BLaER1 (cell line): ENCODE measurements around the gene DPP10.

Source experiments
- H3K27ac ChIP-seq: shearing (Covaris generic); formaldehyde crosslinking; 2 replicates; pipeline ENCODE4 v1.8.1; 2022
- H3K27me3 ChIP-seq: shearing (Covaris generic); formaldehyde crosslinking; 2 replicates; pipeline ENCODE4 v1.8.1; 2022
- H3K36me3 ChIP-seq: shearing (Covaris generic); formaldehyde crosslinking; 2 replicates; pipeline ENCODE4 v1.8.1; 2022
- H3K4me1 ChIP-seq: shearing (Covaris generic); formaldehyde crosslinking; 2 replicates; pipeline ENCODE4 v1.8.1; 2022
- H3K4me2 ChIP-seq: shearing (Covaris generic); formaldehyde crosslinking; 2 replicates; pipeline ENCODE4 v1.8.1; 2022
- H3K4me3 ChIP-seq: shearing (Covaris generic); formaldehyde crosslinking; 2 replicates; pipeline ENCODE4 v1.8.1; 2022
- H3K9ac ChIP-seq: shearing (Covaris generic); formaldehyde crosslinking; 2 replicates; pipeline ENCODE4 v1.8.1; 2022
- H3K9me3 ChIP-seq: shearing (Covaris generic); formaldehyde crosslinking; 2 replicates; pipeline ENCODE4 v1.8.1; 2022
- H4K20me1 ChIP-seq: shearing (Covaris generic); formaldehyde crosslinking; 2 replicates; pipeline ENCODE4 v1.8.1; 2022
- Cebpa-rat ChIP-seq: shearing (Covaris generic); IDR thresholded peaks from 2 replicates; pipeline ENCODE4 v1.8.1; 2022

The DPP10 gene

DNA sequence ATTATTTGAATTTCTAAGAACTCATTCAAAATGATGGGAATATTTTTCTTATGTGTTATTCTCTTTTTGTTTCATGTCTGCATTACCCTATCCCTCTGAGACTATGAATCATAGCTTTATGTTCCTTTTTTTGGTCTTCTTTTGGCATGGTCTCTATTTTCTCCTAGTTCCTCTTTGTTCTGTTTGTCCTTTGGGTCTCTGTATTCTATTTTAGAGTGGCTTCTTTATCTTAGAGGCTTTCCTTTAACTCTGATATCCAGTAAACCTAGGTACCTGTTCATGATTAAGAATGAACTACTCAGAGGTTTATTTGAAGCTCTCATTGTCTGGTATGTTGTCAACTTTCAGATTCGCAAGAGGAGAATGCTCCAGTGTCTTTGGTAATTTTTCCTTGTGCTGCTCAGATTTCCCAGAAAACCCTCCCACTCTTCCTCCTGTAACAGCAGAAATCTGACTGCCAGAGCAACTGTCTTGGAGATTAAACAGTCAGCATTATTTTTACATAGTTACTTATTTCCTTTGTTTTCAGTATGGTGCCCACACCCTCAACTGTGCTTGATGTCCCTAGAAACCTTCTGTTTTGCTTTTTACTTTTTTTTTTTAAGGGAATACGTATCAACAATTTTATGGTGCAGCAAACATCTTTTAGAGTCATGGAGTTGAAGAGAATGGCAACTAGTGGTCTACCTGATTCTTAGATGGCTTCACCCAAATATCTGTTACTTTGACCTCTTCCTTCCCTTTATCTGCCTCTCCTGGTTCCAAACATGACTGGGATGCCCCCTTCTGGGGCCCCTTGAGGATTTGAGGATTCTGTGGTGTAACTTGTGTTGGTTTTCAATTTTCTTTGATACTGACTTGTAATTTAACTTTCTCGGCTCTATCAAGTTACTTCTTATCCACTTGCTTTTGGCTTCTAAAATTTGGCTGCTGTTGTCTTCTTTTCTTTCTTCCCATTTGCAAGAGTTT is 92.0 kb downstream of the DPP10 start:
- Histone ChIP-seq H3K4me1 (peaks cover 21% of the 10 kb centered on the region), H3K27me3 (no peaks in the 10 kb centered on the region), H3K36me3 (no peaks in the 10 kb centered on the region), H3K4me3 (no peak overlapping the region), H3K9ac (no peak overlapping the region), H3K9me3 (no peaks in the 10 kb centered on the region), H3K27ac (no peak overlapping the region), H4K20me1 (no peaks in the 10 kb centered on the region), H3K4me2 (peak overlapping the region; percentile 53)
- TF ChIP-seq Cebpa-rat: no peak

DNA sequence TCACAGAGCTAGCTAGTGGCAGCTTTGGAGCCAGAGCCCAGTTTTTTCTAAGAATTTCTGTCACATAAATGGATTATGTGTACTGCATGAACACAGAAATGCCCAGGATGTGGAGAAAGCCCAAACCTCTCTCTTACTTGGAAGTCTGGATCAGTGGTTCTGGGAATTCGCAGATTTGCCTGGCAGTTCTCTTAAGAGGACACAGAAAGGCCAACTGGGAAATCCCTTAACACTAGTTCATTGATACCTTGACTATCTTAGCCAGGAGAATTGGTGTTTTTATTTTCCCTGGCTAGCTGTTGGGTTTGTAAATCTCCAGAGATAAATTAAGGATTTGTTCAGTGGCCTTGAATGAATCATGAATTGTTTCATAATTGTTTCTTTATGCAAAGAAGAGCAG is 95.3 kb downstream of the DPP10 start:
- Histone ChIP-seq H3K9ac (no peak overlapping the region), H3K4me3 (no peak overlapping the region), H3K4me2 (no peak overlapping the region), H3K27me3 (no peaks in the 10 kb centered on the region), H3K4me1 (peaks cover 21% of the 10 kb centered on the region), H3K9me3 (no peaks in the 10 kb centered on the region), H4K20me1 (no peaks in the 10 kb centered on the region), H3K36me3 (no peaks in the 10 kb centered on the region), H3K27ac (no peak overlapping the region)
- no peak for TF ChIP-seq Cebpa-rat

DNA sequence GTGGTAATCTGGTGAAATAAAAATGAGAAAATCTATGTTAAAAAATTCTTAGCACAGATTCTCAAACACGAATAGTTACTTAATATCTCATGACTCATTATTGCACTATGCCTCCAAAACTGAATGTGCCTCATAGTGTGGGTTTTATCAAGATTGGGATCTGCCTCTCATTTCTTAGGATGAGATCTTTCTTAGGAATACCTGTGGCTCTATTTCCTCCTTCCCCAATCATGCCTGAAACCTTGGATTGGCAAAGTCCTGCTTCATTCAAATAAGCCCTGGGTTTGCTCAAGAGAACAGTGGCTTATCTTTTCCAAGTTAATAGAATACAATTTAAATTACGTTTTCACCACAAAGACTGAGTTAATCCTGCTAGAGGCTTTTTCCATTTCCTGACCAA is 100.3 kb downstream of the DPP10 start:
- H4K20me1 ChIP-seq: no peaks in the 10 kb centered on the region
- no peak overlapping the region for H3K4me2 ChIP-seq
- H3K4me3 ChIP-seq: no peak overlapping the region
- no peaks in the 10 kb centered on the region for H3K36me3 ChIP-seq
- no peaks in the 10 kb centered on the region for H3K9me3 ChIP-seq
- H3K27ac ChIP-seq: no peak overlapping the region
- peaks cover 15% of the 10 kb centered on the region for H3K4me1 ChIP-seq
- H3K9ac ChIP-seq: no peak overlapping the region
- H3K27me3 ChIP-seq: no peaks in the 10 kb centered on the region
- no peak for TF ChIP-seq Cebpa-rat

DNA sequence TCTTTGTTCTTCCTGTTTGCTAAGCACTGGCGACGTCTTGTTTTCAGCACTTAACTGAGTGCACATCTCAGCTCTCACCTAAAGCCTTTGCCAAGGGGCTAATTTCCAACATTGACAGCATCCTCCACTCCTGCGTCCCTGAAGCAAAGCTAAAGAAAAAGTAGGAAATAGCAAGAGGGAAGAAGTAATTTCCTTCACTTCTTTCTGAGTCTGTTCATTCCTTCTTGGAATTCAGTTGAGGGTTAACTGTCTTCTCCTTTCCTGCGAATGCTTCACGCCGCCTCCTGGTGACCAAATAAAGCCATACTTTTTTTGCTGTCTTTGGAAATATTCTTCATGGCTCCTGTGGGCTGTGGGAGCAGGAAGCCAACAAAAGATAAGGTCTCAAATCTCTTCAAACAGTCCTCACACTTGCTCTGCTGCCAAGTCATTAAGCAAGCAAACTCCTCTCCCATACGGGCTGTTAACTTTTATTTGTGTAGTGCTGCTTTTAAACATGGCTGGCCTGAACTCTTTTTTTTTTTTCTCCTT is 100.9 kb downstream of the DPP10 start:
- no peaks in the 10 kb centered on the region for H4K20me1 ChIP-seq
- no peak overlapping the region for H3K9ac ChIP-seq
- peaks cover 17% of the 10 kb centered on the region for H3K4me1 ChIP-seq
- no peaks in the 10 kb centered on the region for H3K9me3 ChIP-seq
- no peak overlapping the region for H3K4me2 ChIP-seq
- no peak overlapping the region for H3K27ac ChIP-seq
- H3K27me3 ChIP-seq: no peaks in the 10 kb centered on the region
- H3K4me3 ChIP-seq: no peak overlapping the region
- no peaks in the 10 kb centered on the region for H3K36me3 ChIP-seq
- no peak for TF ChIP-seq Cebpa-rat

DNA sequence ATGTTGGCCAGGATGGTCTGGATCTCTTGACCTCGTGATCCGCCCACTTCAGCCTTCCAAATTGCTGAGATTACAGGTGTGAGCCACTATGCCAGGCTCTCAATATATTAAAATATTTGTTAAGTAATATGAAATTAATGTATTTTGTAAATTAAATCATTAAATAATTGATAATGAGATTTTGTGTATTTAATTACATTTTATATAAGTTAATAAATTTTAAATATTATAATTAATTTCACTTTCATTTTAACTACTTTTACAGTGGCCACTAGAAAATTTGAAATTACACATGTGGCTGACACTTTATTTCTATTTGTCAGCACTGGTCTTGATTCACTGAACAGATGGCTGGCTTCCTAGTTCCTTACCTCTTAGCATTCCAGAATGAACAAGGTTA is 102.6 kb downstream of the DPP10 start:
- Histone ChIP-seq H4K20me1 (no peaks in the 10 kb centered on the region), H3K4me3 (no peak overlapping the region)
- TF ChIP-seq Cebpa-rat: no peak

DNA sequence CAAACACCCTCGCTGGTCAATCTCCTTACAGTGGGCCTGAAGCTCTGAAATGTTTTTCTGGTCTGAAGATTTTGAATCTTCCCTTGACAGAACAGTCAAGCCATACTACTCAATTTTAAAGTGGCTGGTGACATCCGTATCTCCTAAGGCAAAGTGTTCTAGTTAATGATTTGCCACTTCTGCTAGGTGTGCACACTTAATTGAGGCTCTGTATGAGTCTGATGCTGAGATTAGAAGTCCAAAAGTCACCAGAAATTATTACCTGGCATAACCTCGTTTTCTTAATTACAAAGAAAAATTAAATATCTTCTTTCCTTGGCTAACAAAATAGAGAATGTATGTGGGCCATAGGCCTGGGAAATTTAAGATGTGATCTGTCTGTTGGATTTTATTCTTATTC is 104.1 kb downstream of the DPP10 start:
- TF ChIP-seq Cebpa-rat: no peak
- H3K9me3 ChIP-seq: no peaks in the 10 kb centered on the region
- no peaks in the 10 kb centered on the region for H3K36me3 ChIP-seq
- H3K9ac ChIP-seq: no peak overlapping the region
- no peaks in the 10 kb centered on the region for H4K20me1 ChIP-seq
- no peaks in the 10 kb centered on the region for H3K27me3 ChIP-seq
- no peak overlapping the region for H3K27ac ChIP-seq
- peaks cover 33% of the 10 kb centered on the region for H3K4me1 ChIP-seq
- H3K4me2 ChIP-seq: peak overlapping the region; percentile 66
- H3K4me3 ChIP-seq: no peak overlapping the region

More for the DNA sequence above, 102.6 kb downstream of the DPP10 start:
- Histone ChIP-seq H3K36me3 (no peaks in the 10 kb centered on the region), H3K27me3 (no peaks in the 10 kb centered on the region), H3K4me2 (no peak overlapping the region), H3K9me3 (no peaks in the 10 kb centered on the region), H3K9ac (no peak overlapping the region), H3K4me1 (peaks cover 31% of the 10 kb centered on the region), H3K27ac (no peak overlapping the region)

DNA sequence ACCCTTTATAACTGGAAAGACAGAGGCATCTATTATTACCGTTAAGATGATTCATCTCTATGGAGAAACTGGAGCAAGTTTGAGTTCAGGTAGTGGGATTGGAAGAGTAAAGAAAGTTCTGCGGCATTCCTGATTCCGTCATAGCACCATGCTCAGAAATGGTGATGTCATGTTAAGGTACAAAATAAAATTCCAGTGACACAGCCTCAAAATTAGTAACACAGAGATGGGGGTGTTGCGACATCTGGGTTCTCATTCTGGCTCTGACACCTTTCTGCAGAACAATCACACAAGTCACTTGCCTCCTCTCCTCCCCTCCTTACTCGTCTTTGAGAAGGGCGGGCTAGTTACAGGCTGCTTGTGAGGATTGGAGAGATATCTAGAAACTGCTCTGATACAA is 105.7 kb downstream of the DPP10 start:
- H3K9me3 ChIP-seq: no peaks in the 10 kb centered on the region
- H3K4me1 ChIP-seq: peaks cover 33% of the 10 kb centered on the region
- H3K4me3 ChIP-seq: no peak overlapping the region
- H3K27ac ChIP-seq: no peak overlapping the region
- no peaks in the 10 kb centered on the region for H3K36me3 ChIP-seq
- no peaks in the 10 kb centered on the region for H4K20me1 ChIP-seq
- no peaks in the 10 kb centered on the region for H3K27me3 ChIP-seq
- peak; percentile 53; the same call in 1 of the 2 replicates for TF ChIP-seq Cebpa-rat
- H3K9ac ChIP-seq: no peak overlapping the region
- no peak overlapping the region for H3K4me2 ChIP-seq

DNA sequence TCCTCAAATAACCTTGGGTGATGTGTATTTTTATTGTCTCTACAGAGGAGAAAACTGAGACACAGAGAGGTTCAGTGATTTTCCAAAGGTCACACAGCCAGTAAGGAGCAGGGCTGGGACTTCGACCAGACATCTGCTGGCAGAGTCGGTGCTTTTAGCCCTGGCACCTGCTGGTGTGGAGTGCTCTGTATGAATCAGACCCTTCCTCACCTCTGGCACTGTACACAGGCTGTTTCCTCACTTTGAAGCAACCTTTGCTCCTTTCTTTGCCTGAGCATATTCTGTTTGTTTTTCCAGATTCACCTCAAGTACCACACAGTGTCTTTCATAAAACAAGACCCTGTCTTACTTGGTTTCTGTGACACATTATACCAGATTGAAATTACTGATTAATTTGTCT is 107.9 kb downstream of the DPP10 start:
- Histone ChIP-seq H3K27me3 (no peaks in the 10 kb centered on the region), H3K27ac (no peak overlapping the region), H3K4me2 (no peak overlapping the region), H3K36me3 (no peaks in the 10 kb centered on the region), H4K20me1 (no peaks in the 10 kb centered on the region), H3K9me3 (no peaks in the 10 kb centered on the region), H3K4me3 (no peak overlapping the region), H3K4me1 (peaks cover 33% of the 10 kb centered on the region), H3K9ac (no peak overlapping the region)
- TF ChIP-seq Cebpa-rat: no peak

DNA sequence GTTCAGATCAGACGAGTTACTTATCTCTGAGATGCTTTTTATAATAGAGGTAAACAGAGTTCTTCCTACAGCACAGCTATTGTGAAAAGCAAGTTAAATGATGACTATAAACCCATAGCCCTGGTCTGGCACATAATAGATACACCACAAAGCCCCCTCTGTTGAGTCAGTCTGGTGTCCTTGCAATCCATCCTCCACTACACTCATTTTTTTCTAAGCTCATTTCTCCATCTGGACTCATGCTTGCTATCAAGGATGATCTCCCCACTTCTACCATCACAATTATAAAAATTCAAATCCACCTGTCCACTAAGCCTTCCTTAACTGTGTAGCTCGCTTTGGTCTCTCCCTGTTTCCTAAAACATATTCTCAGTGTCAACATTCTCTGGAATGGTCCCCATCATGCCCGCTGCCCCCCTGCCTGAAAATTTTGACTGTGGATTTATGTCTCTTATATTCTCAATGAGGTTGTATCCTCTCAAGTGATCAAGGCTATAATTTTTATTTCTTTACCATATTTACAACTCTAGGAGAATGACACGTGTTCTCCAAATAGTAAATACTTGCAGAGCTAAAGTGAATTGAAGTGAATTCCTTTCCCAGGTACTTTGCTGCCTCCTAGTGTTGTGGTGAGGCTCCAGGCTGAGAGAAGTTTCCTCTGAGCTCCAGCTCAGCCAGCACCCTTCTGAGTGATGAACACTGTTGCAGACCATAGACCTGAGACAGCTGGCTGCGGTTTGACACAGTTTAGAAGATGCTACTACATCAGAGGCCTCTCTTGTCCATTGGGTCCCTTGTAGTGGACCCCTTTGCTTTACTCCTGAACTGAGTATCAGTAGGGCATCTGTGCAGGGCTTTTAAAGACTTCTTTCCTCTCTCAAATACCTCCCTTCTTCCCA is 108.7 kb downstream of the DPP10 start:
- H3K36me3 ChIP-seq: no peaks in the 10 kb centered on the region
- peaks cover 33% of the 10 kb centered on the region for H3K4me1 ChIP-seq
- no peaks in the 10 kb centered on the region for H4K20me1 ChIP-seq
- no peak overlapping the region for H3K4me2 ChIP-seq
- no peak for TF ChIP-seq Cebpa-rat
- H3K27ac ChIP-seq: no peak overlapping the region
- no peaks in the 10 kb centered on the region for H3K9me3 ChIP-seq
- no peaks in the 10 kb centered on the region for H3K27me3 ChIP-seq
- H3K9ac ChIP-seq: no peak overlapping the region
- H3K4me3 ChIP-seq: no peak overlapping the region

DNA sequence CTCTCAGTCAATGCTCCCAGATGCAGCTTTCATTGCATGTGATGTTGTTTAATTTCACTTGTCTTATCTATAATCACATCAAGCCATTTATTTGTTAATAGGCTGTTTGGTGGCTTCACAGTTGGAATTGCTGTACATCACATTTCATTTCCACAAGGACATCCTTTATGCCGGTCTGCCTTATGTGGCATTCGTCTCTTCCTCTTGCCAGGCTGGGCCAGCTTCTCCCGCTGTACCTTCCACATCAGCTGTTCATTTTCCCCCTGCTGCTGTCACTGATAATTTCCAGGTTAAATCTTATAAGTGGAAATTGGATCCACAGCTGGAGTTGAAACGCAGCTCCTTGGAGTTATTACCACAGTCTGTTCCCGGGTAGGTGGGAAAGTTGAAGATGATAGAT is 110.6 kb downstream of the DPP10 start:
- Histone ChIP-seq H3K9ac (no peak overlapping the region), H3K27me3 (no peaks in the 10 kb centered on the region), H3K36me3 (no peaks in the 10 kb centered on the region), H3K4me3 (no peak overlapping the region), H3K4me1 (peaks cover 16% of the 10 kb centered on the region), H4K20me1 (no peaks in the 10 kb centered on the region), H3K27ac (no peak overlapping the region), H3K9me3 (no peaks in the 10 kb centered on the region), H3K4me2 (no peak overlapping the region)
- no peak for TF ChIP-seq Cebpa-rat
